Measurements from ENCODE around the gene GLOD5.

The GLOD5 gene

DNA sequence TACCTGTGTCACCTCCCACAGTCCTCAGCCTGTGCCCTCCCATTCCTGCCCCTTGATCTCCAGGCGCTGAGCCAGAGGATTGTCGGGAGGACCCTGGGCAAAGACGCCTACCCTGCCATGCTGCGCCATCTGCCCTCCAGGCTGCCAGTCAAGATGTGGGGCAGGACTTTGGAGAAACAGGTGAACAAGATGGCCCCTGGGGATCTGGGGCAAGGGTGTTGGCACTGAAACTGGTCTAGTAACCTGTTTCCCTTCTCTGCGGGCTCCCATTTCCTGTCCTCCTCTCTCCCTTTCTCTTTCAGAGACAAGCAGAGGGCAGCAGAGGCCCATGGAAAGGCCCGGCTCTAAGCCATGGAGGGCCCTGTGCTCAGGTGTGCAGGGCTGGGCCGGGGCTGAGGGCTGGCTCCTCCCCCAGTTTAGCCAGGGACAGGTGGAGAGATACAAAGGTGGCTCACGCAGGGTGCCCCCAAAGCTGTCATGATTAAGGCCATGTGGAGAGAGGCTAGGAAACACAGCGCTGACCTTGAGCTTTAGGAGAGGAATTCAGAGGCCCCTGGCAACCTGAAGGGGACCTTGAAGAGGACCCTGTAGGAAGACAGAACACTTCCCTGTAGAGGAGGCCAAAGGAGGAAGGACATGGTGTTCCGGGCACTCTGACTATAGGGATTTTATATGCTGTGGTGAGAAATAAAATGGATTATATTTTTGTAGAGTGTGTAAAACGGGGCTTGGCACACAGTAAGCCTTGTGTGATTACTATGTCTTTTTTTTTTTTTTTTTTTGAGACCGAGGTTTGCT is at the start of gene GLOD5:
GLOD5 (plus strand) TSS at position 74 of the 798 bp plus-strand sequence; CDS start at position 118, 44 bp downstream.
- no peak for DNase-seq (ENCODE audit: low spot score)

DNA sequence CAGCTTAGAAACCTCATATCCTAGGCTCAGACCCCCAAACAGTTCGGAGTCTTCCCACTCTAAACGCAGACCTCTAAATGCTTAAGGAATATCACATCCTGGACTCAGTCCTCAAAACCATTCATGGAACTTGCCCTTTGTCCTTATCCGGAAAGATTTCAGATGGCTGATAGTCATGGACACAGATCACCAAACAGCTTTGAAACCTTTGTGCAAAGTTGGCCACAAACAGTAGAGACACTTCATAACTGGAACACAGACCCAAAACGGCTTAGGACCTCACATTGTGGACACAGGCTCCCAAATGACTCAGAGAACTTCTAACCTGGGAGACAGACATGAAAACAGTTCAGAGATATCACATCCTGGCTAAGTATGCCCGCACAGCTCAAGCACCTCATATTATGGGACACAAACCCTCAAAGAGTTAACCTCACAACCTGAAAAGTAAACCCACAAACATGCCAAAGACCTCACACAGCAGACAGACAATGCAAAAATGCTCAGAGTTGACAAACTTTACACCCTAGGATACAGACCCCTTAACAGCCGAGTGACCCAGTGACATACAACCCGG is 49.5 kb upstream of the GLOD5 start:
- DNase-seq (ENCODE audit: low spot score), result no peak

DNA sequence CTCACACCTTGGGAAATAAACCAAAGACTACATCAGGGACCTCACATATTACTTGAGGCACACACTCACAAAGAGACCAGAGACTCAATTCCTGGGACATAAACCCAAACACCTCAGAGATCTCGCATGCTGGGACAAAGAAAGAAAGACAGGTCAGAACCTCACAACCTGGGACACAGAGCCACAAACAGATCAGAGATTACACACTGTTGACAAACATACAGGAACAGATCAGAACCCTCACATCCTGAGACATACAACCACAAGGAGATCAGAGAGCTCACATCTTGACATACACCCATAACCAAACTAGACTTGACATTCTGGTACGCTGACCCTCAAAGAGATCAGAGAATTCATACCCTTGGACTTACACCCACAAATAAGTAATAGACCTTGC is 47.7 kb upstream of the GLOD5 start:
- DNase-seq (ENCODE audit: low spot score), result no peak

DNA sequence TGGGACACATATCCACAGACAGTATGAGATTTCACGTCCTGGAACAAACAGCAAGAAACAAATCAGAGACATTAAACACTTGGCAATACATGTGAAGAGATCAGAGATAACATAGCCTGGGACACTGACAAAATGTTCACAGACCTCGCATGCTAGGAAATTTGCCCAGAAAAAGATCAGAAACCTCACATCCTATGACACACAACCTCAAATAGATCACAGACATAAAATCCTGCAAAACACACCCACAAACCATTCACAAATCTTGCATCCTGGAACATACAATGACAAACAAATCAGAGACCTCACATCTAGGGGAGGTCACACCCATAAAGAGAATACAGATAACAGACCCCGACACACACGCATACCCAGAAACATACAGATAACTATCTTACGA is 47.0 kb upstream of the GLOD5 start:
- no peak for DNase-seq (ENCODE audit: low spot score)

DNA sequence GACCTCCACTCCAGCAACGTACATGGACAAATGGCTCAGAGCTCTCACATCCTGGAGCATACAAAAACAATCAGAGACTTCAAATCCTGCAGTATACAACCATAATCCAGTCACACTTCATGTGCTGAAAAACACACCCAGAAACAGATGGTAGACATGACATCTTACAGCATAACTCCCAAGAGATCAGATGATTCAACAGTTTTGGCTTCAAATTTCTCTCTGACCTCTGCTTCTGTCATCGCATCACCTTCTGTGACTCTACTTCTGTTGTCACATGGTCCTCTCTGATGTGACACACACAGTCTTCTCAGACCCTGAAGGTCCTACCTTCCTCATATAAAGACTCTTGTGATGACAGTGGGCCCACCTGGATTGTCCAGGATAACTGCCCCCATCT is 46.5 kb upstream of the GLOD5 start:
- no peak for DNase-seq (ENCODE audit: low spot score)

DNA sequence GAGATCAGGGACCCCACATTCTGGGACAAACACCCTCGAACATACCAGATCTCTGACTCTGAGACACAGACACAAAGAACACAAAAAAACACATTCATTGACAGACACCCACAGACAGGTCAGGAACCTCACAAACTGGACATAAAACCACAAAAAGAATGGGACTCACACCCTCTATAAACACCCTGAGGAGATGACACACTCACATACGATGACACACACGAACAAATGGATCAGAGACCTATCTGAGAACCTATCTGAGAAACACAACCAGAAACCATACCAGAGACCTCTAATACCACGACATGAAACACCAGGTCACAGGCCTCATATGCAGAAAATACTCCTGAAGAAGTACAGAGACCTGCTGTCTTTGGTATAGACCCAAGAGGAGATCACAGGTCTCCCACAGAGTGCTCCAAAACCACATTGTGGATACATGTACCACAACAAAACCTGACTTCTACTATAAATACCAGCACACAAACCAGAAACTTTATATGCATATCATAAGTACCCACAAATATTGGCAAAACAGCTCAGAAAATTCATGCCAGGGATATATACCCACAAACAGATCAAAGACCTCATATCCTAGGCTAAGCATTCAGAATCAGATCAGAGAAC is 45.6 kb upstream of the GLOD5 start:
- DNase-seq (ENCODE audit: low spot score), result no peak

DNA sequence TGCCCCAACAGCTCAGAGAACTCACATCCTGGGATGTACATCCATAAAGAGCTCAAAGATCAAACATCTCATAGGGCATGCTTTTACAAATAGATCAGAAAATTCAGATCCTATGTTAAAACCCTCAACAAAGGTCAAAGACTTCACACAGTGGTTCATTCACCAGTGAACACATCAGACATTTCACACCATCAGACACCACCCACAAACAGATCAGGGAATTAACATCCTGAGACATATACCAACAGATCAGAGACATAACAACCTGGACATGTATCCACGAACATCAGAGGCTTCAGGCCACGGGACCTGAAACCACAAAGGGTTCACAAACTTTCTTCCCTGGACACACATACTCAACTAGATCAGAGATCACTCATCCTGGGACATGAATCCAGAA is 41.6 kb upstream of the GLOD5 start:
- DNase-seq (ENCODE audit: low spot score), result no peak

DNA sequence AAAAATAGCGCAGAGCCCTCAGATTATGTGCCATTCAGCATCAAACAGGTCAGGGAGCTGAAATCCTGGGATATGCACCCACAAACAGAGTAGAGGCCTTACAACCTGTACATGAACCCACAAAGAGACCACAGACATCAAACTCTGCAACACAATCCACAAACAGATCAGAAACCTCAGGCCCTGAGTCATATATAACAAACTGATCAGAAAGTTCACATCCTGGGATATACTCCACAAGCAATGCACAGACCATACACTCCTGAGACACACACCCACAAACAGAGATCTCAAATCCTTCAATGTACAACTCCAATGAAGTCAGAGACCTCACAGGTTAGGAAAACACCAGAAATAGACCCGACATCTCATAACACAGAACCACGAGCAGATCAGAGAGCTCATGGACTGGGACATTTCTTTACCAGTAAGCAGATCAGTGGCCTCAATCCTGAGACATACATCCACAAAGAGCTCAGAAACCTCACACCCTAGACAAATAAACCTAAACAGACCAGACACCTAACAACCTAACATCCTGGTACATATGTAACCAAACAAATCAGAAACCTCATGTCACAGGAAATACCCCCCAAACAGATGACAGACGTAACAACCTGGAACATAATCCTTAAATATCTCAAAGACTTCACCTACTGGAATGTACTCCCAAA is 40.8 kb upstream of the GLOD5 start:
- DNase-seq (ENCODE audit: low spot score), result no peak

DNA sequence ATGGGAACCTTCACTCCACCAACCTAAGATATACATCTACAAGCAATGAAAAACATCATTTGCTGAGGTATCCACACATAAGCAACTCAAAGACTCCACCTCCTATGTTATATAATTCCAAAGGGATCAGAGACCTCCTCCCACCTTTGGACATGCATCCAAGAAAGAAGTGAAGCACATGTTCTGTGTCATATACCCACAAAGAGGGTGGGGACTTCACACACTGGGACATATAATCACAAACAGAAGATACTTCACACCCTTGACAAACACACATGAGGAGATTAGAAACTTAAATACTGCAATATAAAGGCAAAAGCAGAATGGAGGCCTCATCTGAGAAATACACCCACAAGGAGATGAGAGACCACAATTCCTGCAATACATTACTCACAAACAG is 39.6 kb upstream of the GLOD5 start:
- no peak for DNase-seq (ENCODE audit: low spot score)

DNA sequence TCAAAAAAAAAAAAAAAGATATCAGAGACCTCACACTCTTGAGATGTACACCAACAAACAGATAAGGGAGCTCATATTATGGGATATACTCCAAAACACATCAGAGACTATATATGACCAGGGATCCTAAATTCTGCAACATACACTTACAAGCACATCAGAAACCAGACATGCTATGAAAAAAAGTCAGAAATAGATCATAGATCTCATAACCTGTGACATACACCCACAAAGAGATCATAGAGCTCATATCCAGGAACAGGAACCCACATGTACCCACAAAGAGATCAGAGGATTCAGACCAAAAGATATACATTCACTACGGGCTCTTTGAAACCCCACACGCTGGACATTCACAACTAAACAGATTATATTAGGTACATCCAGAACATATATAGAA is 35.0 kb upstream of the GLOD5 start:
- no peak for DNase-seq (ENCODE audit: low spot score)

DNA sequence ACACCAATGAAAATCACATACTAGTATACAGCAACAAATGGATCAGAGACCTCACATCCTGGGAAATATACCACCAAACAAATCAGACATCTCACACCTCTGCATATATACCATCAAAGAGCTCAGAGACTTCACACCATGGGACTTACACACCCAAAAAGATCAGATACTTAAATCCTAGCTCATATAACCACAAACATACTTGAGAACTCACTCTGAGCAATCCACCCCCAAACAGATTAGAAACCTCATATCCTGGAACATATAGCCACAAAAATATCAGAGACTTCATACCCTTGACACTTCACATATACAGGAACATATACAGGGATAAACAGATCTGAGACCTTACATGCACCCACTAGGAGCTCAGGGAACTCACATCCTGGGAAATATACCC is 32.9 kb upstream of the GLOD5 start:
- no peak for DNase-seq (ENCODE audit: low spot score)

DNA sequence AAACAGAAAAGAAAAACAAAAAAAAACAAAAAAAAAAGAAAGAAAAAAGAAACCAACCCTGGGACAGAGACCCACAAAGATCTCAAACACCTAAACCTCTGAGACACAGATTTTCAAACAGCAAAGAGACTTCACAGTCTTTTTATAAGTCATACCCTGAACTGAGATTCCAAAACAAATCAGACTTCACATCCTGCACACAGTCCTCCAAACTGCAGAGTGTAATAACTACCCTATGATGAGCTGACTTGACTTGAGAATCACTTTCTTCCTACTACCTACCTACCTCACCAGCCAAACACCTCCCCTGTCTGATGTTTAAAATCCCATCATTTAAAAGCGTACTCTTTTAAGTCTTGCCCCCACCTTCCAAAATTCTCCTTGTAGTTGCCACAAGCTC is 25.2 kb upstream of the GLOD5 start:
- no peak for DNase-seq (ENCODE audit: low spot score)

DNA sequence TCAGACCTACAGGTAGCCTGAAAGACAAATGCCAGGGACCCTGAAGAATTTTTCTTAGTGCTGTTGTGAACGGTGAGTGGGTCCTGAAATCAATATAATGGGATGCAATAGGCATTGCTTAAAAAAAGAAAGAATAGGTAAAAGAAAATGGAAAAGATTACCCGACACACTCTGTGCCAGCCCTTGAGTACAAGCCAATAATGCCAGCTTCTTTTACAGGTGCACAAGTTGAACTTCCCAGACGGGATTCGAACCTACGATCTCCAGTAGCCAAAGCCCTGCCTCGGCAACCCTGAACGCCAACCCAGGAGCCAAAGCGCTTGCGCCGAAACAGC is 24.7 kb upstream of the GLOD5 start:
- no peak for DNase-seq (ENCODE audit: low spot score)

DNA sequence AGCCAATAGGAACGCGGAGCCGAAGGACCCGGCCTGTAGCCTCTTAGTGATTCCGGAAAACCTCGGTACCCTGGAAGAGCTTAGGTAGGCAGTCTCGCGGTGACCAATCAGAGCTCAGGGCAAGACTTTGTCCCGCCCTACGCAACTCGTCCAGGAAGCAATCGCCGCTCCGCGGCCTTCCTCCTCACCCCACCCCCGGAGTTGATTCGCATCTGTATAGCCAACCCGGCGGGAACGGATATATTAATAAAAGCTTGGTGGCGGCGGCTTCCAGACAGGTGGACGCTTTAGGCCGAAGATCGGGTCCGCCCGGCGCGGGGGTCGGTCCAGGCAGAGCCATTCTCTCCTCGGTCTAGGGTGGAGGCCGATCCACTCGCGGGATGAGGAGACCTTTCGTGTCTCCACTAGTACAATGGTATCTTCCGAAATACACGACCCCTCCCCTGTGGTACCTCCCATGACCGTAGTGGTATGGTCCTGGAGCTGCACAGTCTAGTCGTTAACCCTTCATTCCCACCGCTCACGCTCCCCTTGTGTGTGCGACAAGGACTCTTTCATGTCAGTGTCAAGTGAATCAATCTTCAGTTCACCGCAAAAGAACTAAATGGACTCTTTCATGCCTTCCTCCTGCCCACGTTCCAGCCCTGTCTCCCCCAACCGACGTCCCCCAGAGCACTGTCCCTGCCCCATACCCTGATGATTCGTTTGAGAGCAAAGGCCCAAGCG is 24.2 kb upstream of the GLOD5 start:
- peak; percentile 93 for DNase-seq (ENCODE audit: low spot score)

DNA sequence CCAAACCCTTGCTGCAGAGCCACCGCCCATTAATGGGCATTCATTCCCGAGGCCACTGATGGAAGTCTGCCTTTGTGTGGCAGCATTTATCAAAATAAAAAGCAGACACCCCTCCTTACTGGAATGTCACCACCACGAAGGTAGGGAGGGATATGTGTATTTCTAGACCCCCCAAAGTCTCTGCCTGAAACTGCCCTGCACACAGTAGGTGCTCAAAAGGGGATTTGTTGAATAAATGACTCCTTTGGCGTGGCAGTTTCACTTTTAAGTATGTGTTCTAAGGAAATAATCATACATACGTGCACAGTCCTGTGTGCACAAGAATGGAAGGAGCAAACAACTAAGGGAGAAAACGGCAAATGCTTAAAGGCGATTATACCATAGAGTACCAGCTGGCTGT is 23.6 kb upstream of the GLOD5 start:
- DNase-seq (ENCODE audit: low spot score), result no peak

DNA sequence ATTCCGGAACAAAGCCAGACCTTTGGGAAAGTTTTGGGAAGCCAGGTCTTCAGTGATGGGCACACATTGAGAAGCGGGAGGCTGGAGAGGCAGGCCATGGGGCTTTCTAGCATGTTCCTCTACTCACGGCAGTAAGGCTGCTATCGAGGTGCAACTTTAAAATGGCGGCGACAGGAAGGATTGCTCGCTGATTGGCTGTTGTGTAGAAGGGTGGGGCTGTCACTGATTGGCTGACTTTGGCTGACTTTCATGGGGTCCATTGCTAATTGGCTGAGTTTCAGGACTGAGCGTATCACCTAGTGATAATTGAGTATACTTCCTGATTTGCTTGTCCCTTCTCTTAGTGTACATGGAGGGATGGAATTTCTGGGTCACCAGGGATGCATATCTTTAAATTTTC is 19.7 kb upstream of the GLOD5 start:
- no peak for DNase-seq (ENCODE audit: low spot score)

DNA sequence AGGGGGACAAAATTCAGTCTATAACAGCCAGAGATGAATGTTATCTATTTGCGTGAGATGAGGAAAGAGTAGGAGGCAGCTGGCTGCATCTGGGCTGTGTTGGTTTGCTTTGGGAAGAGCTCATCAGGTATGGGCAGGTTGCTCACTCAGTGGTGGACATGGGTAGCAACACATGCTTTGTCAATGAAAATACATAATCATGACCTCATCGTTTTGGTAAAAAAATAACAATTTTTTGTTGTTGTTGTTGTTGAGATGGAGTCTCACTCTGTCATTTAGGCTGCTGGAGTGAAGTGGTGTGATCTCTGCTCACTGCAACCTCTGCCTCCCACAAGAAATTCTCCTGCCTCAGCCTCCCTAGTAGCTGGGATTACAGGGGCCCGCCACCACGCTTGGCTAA is 16.3 kb upstream of the GLOD5 start:
- DNase-seq (ENCODE audit: low spot score), result no peak

DNA sequence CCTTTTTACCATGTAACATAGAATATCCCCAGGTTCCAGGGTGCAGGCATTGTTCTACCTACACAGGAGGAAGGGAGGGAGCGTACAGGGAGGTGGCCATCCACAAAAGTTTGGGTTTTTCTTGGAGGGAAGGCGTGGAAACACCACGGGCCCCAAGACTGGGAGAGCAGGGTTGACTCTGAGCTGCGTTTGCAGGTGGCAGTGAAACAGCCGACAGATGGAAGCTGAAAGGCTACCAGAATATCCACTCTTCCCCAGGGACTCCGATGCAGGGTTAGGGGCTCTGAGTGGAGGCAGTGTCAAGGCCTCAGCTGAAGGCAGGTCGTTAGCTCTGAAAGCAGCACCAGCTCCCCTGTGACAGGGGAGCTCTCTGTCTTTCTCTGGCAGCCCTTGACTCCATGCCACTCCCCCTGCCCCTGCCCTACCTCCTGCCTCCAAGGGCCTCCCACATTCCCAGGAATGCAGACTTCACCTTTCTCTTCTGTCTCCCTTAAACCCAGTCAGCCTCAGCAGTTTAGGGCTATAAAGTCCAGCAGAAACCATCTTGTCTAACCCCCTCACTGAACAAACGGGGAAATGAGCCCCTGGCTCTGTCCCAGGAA is 14.0 kb upstream of the GLOD5 start:
- DNase-seq (ENCODE audit: low spot score), result no peak

DNA sequence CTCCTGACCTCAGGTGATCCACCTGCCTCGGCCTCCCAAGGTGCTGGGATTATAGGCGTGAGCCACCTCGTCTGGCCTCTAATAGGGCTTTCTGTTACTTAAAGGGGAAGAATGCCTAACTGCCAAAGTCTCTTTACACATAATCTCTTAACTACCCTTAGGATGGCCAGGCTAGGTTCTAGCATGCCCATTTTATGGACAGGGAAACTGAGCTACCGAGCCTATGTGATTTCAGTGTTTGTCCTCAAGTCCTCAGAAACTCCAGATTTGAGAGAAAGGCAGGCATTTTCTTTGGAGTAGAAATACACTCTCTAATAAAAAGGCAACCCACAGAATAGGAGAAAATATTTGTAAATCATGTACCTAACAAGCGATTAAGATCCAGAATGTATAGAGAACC is 12.4 kb upstream of the GLOD5 start:
- no peak for DNase-seq (ENCODE audit: low spot score)

DNA sequence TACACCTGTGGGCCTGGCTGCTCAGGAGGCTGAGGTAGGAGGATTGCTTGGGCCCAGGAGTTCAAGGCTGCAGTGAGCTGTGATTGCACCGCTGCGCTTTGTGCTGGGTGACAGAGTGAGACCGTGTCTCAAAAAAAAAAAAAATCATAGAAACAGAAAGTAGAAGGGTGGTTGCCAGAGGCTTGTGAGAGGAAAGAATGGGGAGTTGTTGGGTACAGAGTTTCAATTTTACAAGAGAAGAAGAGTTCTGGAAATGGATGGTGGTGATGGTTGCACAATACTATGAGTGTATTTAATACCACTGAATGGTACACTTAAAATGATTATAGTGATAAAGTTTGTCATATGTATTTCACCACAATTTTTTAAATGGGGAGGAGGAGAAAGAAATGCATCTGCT is 10.2 kb upstream of the GLOD5 start:
- DNase-seq (ENCODE audit: low spot score), result no peak

DNA sequence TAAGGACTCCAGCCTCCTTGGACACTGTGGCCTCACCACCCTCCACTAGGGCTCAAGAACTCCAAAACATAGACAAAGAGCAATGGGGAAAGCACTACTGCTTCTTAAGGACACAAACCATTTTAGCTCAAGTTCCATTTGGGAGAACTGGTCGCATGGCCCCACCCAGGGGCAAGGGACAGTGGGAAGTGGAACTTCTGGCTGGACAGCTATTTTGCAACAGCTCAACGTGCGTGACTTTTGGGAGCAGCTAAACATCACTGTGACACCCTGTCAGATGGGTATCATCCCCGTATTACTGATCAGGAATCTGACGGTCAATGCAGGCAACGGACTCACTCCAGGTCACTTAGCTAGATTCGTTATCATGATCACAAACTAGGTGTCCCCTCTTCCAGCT is 9.0 kb upstream of the GLOD5 start:
- DNase-seq (ENCODE audit: low spot score), result no peak

DNA sequence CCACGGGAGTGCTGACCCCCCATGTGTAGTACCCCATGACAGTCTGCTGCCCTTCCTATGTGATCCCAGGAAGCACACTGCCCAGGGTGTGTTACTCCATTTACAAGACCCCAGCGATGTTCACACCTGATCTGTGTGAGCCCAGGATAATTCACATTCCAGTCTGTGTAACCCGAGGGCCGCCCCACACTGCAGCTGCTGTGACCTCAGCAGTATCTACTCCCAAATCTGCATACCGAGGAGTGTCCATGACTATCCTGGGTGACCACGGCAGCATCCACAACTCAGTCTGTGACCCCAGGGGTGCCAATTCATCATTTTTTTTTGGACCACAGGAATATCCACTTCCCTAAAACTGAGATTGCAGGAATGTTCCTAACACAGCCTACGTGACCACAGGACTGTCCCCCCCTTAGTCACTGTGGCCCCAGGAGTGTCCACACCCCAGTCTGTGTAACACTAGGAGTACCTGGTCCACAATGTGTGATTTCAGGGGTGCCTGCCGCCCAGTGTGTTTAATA is 7.8 kb upstream of the GLOD5 start:
- DNase-seq (ENCODE audit: low spot score), result no peak
